Activated naive CD4-positive, alpha-beta T cell treated with anti-CD3 and anti-CD28 coated beads, Interleukin-2, amount 50 U/mL, for 16 hours (primary cell): ENCODE data around the gene ASB2.

Source experiments
- DNase-seq: peaks from one replicate; pipeline ENCODE4 v3.0.0-alpha.2; 2020

Gene ASB2

GRCh38 chr14:93976477-93977057 lies at the start of gene ASB2:
ASB2 (minus strand) TSS chr14:93976570; CDS start chr14:93964539, 12,031 bp downstream.
- no peak for DNase-seq

GRCh38 chr14:94025720-94026119 lies 49.4 kb upstream of the ASB2 start:
- no peak for DNase-seq

- DNase-seq, result no peak
Observed at GRCh38 chr14:94024549-94024948, 48.2 kb upstream of the ASB2 start.

- DNase-seq, result no peak
Observed at GRCh38 chr14:94022532-94023411, 46.4 kb upstream of the ASB2 start.

- DNase-seq, result no peak
Observed at GRCh38 chr14:94021416-94022157, 45.2 kb upstream of the ASB2 start.

GRCh38 chr14:94021001-94021400 lies 44.6 kb upstream of the ASB2 start:
- DNase-seq, result no peak

- no peak for DNase-seq
Observed at GRCh38 chr14:94020267-94020666, 43.9 kb upstream of the ASB2 start.

GRCh38 chr14:94019329-94019728 lies 43.0 kb upstream of the ASB2 start:
- no peak for DNase-seq

GRCh38 chr14:94018308-94018707 lies 41.9 kb upstream of the ASB2 start:
- DNase-seq, result no peak

GRCh38 chr14:94016446-94016976 lies 40.1 kb upstream of the ASB2 start:
- no peak for DNase-seq

- DNase-seq, result no peak
Observed at GRCh38 chr14:94015223-94015622, 38.9 kb upstream of the ASB2 start.

- no peak for DNase-seq
Observed at GRCh38 chr14:94014382-94014781, 38.0 kb upstream of the ASB2 start.

GRCh38 chr14:94011795-94012194 lies 35.4 kb upstream of the ASB2 start:
- no peak for DNase-seq

- no peak for DNase-seq
Observed at GRCh38 chr14:94010625-94011024, 34.3 kb upstream of the ASB2 start.

GRCh38 chr14:94009767-94010166 lies 33.4 kb upstream of the ASB2 start:
- no peak for DNase-seq

GRCh38 chr14:94008234-94008633 lies 31.9 kb upstream of the ASB2 start:
- no peak for DNase-seq

GRCh38 chr14:94005324-94006073 lies 29.1 kb upstream of the ASB2 start:
- DNase-seq, result no peak

- DNase-seq, result no peak
Observed at GRCh38 chr14:94004015-94004414, 27.6 kb upstream of the ASB2 start.

- DNase-seq, result no peak
Observed at GRCh38 chr14:94003397-94003796, 27.0 kb upstream of the ASB2 start.

GRCh38 chr14:94001501-94002396 lies 25.4 kb upstream of the ASB2 start:
- peak; percentile 57 for DNase-seq

- DNase-seq, result no peak
Observed at GRCh38 chr14:94001016-94001415, 24.6 kb upstream of the ASB2 start.

GRCh38 chr14:94000267-94000666 lies 23.9 kb upstream of the ASB2 start:
- DNase-seq, result no peak
